ENCODE data around the gene PDXK.

PDXK gene

GRCh38 chr21:43799301-43799840, 80.4 kb downstream of the PDXK start:
- no peak for DNase-seq (ENCODE audit: low read depth, low spot score)
- no peak overlapping the region for H3K4me3 ChIP-seq (ENCODE audit: low read depth, low read length)
- in situ Hi-C loops (cut with HindIII; ENCODE audit: low sequenced_read_pairs) = no loop called here
- TF ChIP-seq, protein P1, sequence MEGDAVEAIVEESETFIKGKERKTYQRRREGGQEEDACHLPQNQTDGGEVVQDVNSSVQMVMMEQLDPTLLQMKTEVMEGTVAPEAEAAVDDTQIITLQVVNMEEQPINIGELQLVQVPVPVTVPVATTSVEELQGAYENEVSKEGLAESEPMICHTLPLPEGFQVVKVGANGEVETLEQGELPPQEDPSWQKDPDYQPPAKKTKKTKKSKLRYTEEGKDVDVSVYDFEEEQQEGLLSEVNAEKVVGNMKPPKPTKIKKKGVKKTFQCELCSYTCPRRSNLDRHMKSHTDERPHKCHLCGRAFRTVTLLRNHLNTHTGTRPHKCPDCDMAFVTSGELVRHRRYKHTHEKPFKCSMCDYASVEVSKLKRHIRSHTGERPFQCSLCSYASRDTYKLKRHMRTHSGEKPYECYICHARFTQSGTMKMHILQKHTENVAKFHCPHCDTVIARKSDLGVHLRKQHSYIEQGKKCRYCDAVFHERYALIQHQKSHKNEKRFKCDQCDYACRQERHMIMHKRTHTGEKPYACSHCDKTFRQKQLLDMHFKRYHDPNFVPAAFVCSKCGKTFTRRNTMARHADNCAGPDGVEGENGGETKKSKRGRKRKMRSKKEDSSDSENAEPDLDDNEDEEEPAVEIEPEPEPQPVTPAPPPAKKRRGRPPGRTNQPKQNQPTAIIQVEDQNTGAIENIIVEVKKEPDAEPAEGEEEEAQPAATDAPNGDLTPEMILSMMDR (IDR thresholded peaks at IDR 0.05; ENCODE audit: low read depth, low read length) = no peak

- DNase-seq (ENCODE audit: low read depth, low spot score) = no peak
- no peak overlapping the region for H3K4me3 ChIP-seq (ENCODE audit: low read depth, low read length)
- TF ChIP-seq, protein P1 (IDR thresholded peaks at IDR 0.05; ENCODE audit: low read depth, low read length) = no peak
- in situ Hi-C loops (cut with HindIII; ENCODE audit: low sequenced_read_pairs) = no loop called here
Measured at GRCh38 chr21:43800124-43800523, 81.2 kb downstream of the PDXK start.

DNA sequence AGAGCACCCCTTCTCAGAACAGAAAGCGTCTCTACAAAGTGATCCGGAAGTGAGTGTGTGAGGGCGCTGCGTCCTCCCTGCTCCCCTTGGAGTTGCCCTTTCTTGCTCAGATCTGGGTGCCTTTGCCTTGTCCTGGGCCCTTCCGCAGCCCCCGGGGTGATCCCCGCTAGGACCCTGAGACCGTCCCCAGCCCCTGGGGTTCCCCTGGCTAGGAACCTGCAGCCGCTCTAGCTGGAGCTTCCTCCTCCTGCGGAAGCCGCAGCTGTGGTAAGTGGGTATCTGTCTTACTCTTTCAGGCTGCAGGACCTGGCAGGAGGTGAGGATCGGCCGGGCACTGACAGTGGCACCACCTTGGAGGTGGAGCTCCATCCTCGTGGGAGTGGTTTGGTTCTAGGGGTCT, 81.6 kb downstream of the PDXK start:
- DNase-seq (ENCODE audit: low read depth, low spot score) = no peak
- in situ Hi-C loops (cut with HindIII; ENCODE audit: low sequenced_read_pairs) = no loop called here
- H3K4me3 ChIP-seq (ENCODE audit: low read depth, low read length) = no peak overlapping the region
- TF ChIP-seq, protein P1 (IDR thresholded peaks at IDR 0.05; ENCODE audit: low read depth, low read length) = no peak

GRCh38 chr21:43801006-43801783, 82.3 kb downstream of the PDXK start:
- no peak overlapping the region for H3K4me3 ChIP-seq (ENCODE audit: low read depth, low read length)
- no peak for DNase-seq (ENCODE audit: low read depth, low spot score)
- in situ Hi-C loops (cut with HindIII; ENCODE audit: low sequenced_read_pairs) = no loop called here
- TF ChIP-seq, protein P1 (IDR thresholded peaks at IDR 0.05; ENCODE audit: low read depth, low read length) = no peak

DNA sequence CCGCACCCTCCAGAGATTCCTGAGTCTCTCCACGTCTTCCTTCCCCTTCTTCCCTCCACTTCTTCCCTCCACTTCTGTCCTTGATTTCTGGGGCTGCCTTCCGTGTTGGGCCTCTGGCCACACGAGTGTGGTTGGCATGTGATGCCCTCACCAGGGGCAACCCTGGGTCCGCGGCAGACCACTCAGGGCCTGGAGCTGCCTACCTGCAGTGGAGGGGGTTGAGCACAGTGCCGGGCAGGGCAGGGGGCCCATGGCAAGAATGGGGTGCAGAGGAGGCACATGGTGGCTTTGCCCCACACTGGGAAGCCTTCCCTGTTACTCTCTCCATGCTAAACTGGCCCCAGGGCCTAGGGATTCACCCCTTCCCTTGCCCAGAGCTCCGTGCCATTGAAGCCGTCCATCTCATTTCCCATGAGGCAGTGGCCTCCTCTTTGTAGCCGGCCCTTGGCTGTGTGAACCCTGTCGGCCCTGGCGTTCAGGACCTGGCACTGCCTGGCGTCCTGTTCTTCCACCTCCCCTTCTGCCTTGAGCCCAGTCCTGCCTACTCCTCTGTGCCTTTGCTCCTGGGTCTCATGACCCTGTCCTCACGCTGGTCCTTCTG, 83.9 kb downstream of the PDXK start:
- in situ Hi-C loops (cut with HindIII; ENCODE audit: low sequenced_read_pairs) = no loop called here
- TF ChIP-seq, protein P1 (IDR thresholded peaks at IDR 0.05; ENCODE audit: low read depth, low read length) = no peak
- DNase-seq (ENCODE audit: low read depth, low spot score) = no peak
- no peak overlapping the region for H3K4me3 ChIP-seq (ENCODE audit: low read depth, low read length)

DNA sequence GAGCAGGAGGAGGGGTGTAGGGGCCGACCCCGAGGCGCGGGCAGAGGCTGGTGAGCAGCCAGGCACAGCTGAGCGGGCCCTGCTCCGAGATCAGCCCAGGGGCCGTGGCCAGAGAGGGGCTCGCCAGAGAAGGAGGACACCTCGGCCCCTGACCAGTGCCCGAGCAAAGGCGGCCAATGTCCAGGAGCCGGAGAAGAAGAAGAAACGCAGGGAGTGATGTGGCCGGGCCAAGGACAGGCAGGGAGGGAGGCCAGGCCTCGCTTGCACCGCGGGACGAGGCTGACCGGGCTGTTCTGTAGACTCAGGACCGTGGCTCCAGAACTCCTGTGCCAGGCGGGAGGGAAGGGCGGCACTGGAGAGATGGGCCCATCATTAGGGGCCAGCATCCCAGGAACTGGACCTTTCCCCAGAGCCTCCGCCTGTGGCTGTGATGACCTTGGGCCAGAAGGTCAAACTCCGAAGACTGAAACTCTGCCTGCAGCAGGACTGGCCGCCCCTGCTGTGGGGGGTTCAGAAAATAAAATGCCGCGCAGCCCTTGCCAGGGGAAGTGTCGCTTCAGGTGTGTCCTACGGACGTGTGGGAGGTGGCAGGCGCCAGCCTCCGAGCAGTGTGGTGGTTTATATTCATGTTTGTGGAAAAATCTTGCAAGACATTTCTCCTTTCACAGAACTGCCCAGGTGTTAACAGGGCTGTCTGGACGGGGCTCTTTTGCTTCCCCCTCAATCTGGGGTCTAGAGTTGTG, 84.8 kb downstream of the PDXK start:
- DNase-seq (ENCODE audit: low read depth, low spot score) = no peak
- in situ Hi-C loops (cut with HindIII; ENCODE audit: low sequenced_read_pairs) = no loop called here
- TF ChIP-seq, protein P1 (IDR thresholded peaks at IDR 0.05; ENCODE audit: low read depth, low read length) = no peak
- H3K4me3 ChIP-seq (ENCODE audit: low read depth, low read length) = no peak overlapping the region

Measured in astrocyte of the spinal cord (primary cell).